Stimulated activated CD4-positive, alpha-beta T cell treated with anti-CD3 and anti-CD28 coated beads, Interleukin-1b, Interleukin-23, amount 100 ng/mL, for 24 hours (primary cell): Measurements from ENCODE around the gene TEKT1.
"Not testable (repeated sequence)": the region's sequence is repeated elsewhere in the genome, so short reads cannot be mapped to it uniquely, and the experiment has no call there.

Source experiments
- DNase-seq, 4 experiments: peaks; one replicate each; pipeline ENCODE4 v3.0.0-alpha.2; 2020; ENCODE audit warnings: low read depth in 4 of 4, low spot score in 1 of 4

TEKT1 gene

DNA sequence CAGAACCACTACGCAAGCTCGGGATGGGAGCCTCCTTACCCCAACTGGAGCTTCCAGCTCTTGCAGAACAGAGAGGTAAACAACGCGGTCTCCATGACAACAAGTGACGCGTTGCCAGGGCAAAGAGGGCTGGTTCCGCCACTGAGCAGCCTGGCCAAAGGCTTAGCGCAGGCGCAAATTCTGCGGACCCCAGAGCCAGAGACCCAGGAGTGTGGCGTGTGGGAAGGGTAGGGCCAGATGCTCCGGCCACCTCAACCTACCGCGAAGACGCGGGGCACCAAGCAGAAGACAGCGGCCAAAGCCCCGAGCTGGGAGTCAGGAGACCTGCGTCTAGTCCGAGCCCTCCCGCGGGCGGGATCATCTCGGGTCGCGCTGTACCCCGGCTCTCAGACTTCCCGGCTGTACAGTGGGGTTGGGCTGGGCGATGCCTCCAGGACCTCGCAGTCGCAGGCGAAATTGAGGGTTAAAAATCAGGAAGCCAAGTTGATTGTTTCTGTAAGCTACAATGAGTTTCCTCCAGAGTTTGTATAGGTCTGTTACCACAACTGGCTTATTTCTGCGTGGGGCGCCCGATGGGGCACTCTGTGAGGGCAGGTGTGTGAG is at the start of gene TEKT1:
TEKT1 (minus strand) TSS at position 69 of the 603 bp plus-strand sequence. CDS start 1,353 bp downstream, outside the sequence.
- peak; percentile 26 to 49 (median 39) for DNase-seq

DNA sequence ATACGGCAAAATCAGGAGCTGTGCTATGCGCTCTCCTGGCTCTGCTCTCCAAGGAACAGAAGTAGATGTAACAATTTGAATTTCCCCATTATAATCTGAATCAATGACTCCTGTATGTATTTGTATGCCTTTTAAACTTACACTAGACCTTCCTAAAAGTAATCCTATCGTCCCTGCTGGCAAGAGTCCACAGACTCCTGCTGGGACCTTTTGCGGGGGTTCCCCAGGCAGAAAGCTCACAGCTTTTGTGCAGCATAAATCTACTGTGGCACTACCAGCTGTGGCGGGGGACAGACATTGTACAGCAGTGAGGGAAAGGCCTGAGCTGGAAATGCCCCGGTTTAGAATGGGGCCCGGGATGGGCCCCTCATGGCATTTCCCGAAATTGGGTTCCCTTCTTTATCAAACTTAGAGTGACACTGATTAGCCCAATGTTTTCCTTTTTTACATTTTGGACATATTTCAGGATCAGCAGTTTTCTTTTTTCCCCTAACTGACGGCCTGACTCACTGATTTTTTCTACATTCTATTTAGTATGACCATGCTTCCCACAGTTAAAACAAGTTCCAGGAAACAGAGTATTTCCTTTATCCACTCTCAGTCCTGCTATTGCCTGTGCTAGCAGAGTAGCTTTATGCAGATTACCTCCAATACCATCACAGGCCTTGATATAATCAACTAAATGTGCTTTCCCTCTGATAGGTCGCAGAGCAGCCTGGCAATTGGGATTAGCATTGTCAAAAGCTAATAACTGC is 47.9 kb upstream of the TEKT1 start:
- not testable (repeated sequence) for DNase-seq

DNA sequence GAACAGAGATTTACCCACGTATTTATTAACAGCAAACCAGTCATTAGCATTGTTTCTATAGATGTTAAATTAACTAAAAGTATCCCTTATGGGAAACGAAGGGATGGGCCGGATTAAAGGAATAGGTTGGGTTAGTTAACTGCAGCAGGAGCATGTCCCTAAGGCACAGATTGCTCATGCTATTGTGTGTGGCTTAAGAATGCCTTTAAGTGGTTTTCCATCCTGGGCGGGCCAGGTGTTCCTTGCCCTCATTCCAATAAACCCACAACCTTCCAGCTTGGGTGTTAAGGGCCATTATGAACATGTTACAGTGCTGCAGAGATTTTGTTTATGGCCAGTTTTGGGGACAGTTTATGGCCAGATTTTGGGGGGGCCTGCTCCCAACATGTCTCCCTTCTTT is 43.7 kb upstream of the TEKT1 start:
- DNase-seq: not testable (repeated sequence)

DNA sequence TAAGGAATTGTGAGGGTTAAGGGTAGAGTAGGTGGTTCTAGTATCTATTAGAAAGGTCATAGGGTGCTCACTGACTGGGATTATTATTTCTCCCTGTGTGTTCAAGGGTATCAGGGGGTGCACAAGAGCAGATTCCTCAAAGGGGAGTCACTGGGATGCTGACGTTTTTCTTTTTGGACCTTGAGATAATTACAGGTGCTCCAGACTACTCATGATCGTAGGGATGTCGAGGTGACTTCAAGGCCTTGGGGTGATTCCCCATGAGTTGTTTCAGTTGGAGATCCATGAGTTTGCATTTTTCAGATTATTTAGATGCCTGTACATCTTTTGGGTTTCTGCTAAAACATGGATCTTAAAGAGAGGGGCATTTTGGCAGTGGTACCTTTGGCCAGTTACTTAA is 41.4 kb upstream of the TEKT1 start:
- DNase-seq: no peak

DNA sequence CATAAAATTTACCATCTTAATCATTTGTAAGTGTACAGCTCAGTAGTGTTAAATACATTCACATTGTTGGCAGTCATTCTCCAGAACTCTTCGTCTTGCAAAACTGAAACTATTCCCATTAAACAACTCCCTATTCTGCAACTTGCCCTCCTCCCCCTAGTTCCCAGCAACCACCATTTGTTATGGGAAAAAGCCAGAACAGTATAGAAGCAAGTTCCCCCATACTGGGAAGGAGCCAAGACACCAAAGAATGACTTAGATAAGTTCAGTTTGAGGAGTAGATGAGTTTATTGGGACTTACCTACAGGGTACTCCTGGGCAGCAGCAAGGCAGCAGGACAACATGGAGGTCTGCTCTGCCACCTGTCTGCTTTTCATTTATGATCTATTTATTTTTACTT is 39.3 kb upstream of the TEKT1 start:
- DNase-seq: no peak

DNA sequence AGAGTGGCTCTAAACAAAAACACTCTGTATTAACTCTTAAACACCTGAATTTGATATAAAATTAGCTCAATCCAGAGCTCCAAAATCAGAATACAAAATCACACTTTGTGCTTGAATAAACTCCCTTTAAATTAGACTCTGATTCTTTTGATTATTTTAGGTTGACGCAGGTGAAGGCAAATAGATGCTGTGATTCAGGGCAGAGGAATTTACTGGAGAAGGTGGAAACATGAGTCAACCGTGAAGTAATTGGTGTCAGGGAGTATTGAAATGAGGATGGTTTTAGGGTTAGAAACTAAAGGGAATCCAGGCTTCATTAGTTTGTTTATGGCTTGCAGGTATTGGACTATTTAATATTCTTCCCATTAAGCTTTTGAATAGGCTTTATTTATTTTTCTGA is 37.1 kb upstream of the TEKT1 start:
- DNase-seq: no peak

DNA sequence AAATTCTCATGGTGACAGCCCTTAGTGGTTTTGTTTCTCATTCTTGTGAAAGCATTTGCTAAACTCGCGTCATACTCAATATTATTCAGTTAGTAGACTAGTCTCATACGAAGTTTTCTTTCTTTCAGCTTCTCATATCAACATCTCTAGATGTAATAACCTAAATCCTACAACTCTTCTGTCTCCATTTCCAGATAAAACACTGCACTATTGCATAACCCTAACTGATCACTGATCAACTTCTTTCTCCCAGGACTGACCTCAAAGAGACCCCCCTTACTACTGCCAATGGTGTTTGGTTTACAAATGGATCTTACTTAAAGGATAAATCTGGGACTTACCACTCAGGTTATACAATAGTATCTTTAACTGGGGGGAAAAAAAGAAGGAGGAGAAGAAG is 36.3 kb upstream of the TEKT1 start:
- DNase-seq: no peak

DNA sequence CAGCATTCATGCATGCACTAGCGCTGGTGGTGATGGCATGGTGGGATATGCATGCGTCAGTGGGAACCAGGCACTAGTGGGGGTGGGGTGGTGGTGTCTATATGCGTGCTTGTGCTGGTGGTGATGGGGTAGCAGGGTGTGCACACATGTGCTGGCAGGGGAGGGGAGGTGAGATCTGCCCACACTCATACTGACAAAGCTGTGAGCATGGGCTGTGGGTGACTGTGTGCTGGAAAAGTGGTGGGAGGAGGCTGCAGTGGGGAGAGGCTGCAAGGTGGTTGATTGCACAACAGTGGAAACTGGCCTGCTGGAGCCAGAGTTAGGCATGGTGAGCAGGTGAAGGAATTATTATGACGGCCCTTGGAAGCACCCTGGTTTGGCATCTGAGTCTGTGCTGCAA is 31.3 kb upstream of the TEKT1 start:
- DNase-seq: no peak

DNA sequence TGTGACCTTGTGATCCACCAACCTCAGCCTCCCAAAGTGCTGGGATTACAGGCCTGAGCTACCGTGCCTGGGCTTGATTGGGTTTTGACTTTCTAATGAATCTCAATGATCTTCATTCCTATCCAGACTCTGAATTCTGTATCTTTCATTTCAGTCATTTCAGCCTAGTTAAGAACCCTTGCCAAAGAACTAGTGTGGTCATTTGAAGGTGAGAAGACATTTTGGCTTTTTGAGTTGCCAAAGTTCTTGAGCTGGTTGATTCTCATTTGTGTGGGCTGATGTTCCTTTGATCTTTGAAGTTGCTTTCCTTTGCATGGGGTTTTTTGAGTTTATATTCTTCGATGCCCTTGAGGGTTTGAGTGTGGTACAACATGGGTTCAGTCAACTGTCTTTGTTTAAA is 30.6 kb upstream of the TEKT1 start:
- no peak for DNase-seq

DNA sequence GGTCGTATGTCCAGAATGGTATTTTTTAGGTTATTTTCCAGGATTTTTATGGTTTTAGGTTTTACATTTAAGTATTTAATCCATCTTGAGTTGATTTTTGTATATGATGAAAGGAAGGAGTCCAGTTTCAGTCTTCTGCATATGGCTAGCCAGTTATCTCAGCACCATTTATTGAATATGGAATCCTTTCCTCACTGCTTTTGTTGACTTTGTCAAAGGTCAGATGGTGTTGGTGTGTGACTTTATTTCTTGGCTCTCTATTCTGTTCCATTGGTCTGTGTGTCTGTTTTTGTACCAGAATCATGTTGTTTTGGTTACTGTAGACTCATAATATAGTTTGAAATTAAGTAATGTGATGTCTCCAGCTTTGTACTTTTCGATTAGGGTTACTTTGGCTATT is 26.4 kb upstream of the TEKT1 start:
- no peak for DNase-seq

DNA sequence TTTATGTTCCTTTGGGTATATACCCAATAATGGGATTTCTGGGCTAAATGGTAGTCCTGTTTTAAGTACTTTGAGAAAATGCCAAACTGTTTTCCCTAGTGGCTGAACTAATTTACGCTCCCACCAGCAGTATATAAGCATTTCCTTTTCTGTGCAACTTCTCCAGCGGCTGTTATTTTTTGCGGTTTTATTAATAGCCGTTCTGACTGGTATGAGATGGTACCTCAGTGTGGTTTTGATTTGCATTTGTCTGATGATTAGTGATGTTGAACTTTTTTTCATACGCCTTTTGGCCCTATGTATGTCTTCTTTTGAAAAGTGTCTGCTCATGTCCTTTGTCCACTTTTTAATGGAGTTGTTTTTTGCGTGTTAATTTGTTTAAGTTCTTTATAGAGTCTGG is 25.8 kb upstream of the TEKT1 start:
- no peak for DNase-seq

DNA sequence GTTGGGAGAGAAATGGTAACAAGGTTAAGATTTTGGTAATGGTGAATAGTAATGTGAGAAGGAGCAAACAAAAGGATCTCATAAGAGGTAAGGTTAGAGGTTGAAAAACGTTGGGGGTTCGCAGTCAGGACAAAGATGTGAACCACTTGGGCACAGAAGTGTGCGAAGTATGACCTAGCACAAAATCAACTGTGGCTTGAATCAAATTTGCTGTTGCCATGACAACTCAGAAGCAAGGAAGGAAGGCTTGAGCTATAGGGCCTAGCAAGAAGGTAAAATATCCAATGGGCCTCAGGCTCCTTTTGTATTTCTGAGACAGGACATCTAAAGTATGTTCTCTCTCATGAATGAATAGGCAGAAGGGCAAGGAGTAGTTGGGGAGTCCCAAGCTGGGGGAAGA is 24.5 kb upstream of the TEKT1 start:
- no peak for DNase-seq

DNA sequence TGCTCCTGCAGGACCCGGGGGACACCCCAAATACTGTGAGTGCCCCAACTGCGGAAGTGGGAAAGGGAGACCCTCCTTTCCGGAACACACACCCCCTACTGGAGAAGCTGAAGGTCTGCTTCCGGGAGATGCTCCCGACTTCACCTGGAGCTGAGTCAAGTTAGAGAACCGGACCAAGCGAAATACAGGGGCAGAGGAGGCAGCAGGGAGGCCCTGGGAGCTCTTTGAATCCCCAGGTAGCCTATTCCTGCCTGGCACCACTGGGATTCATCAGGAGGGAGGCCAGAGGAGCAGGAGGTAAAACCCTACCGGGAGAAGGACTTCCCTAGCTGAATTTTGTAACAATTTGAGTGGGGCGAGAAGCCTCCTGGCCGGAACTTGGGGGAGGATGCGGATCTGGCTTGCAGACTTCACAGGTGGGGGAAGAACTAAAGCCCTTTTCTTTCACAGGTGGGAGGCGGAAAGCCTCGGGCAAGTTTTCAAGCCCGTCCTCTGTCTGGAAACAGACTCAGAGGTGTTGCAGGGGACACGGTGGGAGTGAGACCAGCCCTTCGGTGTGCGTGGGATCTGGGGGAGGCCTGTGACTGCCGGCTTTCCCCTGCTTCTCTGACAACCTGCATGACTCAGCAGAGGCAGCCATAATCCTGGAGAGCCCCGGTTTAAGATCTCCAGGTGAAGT is 22.4 kb upstream of the TEKT1 start:
- no peak for DNase-seq

DNA sequence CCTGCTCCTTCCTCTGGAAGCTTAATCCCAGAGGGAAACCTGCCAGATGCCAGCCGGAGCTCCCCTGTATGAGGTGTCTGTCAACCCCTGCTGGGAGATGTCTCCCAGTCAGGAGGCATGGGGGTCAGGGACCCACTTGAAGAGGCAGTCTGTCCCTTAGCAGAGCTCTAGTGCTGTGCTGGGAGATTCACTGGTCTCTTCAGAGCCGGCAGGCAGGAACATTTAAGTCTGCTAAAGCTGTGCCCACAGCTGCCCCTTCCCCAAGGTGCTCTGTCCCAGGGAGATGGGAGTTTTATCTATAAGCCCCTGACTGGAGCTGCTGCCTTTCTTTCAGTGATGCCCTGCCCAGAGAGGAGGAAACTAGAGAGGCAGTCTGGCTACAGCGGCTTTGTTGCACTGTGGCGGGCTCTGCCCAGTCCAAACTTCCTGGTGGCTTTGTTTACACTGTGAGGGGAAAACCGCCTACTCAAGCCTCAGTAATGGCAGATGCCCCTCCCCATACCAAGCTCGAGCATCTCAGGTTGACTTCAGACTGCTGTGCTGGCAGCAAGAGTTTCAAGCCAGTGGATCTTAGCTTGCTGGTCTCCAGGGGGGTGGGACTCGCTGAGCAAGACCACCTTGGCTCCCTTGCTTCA is 17.1 kb upstream of the TEKT1 start:
- not testable (repeated sequence) for DNase-seq

DNA sequence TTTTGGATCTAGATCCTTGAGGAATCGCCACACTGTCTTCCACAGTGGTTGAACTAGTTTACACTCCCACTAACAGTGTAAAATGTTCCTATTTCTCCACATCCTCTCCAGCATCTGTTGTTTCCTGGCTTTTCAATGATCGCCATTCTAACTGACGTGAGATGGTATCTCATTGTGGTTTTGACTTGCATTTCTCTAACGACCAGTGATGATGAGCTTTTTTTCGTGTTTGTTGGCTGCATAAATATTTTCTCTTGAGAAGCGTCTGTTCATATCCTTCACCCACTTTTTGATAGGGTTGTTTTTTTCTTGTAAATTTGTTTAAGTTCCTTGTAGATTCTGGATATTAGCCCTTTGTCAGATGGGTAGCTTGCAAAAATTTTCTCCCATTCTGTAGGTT is 14.6 kb upstream of the TEKT1 start:
- DNase-seq: not testable (repeated sequence)

DNA sequence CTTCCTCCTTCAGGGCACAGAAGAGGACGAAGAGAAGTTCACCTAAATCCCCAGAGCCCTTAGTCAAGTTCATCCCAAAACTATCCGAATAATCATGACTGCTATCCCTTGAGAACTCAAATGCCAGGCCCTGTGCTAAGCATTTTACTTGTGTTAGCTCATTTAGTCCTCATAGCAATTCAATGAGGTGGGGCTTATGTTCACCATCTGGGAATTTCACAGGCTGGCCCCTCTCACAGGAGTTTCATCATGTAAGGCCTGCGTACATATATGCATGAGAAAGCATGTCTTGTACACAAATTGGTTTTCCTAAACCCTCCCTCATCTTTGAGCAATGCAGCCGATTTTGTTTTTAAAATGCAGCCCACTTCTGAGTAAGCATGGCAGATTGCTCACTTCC is 12.9 kb upstream of the TEKT1 start:
- DNase-seq: not testable (repeated sequence)

DNA sequence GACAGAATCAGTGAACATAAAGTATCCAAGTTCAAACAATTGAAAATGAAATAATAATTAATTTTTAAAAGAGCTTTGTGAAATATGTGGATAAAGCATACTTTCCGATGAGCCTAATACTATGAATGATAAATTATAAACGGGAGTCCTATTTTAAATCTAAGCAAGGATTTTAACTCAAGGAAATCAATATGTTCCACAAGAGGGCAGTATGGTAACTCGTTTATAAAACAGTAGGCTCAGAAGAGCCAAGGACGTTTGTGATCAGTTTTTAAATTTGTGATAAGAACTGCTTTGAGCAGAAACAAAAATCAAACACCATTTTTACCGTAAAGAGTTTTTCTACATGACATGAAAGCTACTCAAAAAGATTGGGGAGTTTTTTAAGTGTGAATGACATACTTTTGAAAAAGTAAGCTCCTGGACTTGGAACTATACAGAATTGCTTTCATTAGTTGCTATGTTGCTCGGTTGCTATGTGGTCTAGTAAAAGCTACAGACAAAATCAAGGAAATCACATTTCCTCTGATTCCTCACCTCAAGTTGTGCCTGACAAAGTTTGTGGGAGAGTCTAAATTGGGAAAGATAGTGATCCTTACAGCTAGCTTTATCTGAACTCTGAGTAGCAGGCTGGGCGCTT is 11.8 kb upstream of the TEKT1 start:
- DNase-seq: no peak

DNA sequence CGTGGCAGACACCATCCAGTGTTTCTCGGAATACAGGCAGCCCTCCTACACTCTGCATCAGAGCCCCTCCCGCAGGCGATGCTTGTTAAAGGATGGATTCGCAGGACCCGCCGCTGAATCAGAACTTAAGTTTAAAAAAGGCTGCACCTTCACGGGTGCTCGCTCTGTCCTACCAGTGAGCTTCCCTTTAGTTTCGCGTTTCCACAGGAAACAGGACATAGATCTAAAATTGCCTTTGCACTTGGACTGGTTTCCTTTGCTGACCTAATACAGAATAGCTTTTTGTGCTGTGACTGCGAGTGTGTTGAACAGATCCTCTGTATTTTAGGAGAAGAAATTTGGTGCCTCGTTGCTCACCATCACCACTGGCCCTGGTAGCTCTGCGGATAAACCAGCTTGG is 10.2 kb upstream of the TEKT1 start:
- DNase-seq: not testable (repeated sequence)

DNA sequence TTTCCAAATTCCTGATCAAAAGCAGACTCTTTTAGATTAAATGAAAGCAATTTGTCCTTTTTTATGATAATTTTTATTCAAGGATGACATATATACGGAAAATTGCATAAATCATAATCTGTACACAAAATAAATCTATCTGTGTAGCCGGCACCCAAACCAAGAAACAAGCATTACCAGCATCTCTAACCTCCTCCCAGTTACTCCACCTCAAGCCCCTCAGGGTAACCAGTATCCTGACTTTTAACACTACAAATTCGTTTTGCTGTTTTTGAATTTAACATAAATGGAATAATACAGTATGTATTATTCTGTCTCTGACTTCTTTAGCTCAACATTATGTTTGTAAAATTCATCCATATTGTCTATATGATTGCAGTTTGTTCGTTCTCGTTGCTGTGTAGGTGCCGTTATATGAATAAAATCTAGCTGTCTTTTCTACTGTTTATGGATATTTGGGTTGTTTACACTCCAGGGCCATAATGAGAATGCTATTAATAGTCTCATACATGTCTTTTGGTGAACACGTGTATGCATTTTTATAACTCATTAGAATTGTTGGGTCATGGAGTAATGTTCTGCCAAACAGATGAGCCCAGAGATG is 1.0 kb downstream of the TEKT1 start:
- no peak for DNase-seq

DNA sequence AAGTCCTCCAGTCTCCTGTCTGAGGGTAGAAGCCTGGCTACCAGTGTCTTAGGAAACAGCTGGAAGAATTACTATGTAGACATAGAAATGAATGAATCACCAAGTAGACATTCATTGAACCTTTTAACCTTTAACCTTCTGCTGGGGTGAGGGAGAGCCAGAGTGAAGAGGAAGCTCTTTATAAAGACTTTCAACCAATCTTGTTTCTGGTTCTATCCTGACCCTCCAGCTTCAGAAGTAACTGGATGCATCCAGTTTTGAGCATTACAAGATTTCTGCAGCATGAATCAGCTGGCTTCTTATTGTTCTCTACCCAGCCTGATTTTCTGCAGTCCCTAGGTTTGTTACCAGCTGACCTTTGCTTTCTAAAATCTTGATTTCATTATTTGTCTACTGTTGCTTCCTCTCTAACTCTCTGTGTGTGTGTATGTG is 8.5 kb downstream of the TEKT1 start:
- no peak for DNase-seq

DNA sequence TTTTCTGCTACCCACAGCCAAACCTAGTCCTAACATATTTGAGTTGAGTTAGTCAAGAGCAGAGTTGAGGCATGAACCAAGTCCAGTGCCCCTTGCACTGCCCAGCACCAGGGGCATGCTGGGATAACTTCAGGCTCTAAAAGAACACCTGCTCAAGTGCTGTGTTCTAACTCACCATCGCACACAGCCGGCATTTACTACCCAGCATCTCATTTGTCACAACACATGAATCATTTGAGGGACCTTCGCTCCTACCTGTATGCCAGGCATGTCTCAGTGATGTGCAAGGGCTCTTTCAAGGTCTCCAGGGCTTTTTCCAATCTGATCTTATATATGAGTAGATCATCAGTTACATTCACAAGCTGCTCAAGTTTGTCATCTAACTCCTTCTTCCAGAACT is 12.6 kb downstream of the TEKT1 start:
- DNase-seq: no peak
